GM19438 (cell line): Measurements from ENCODE around the gene TSPAN9.

Experiments
- ATAC-seq: cut with Tn5 transposase; IDR thresholded peaks from one replicate; pipeline ENCODE4 v1.9.1; 2021; ENCODE audit warnings: low read depth; ENCODE audit not compliant: unreplicated experiment

The TSPAN9 gene

DNA sequence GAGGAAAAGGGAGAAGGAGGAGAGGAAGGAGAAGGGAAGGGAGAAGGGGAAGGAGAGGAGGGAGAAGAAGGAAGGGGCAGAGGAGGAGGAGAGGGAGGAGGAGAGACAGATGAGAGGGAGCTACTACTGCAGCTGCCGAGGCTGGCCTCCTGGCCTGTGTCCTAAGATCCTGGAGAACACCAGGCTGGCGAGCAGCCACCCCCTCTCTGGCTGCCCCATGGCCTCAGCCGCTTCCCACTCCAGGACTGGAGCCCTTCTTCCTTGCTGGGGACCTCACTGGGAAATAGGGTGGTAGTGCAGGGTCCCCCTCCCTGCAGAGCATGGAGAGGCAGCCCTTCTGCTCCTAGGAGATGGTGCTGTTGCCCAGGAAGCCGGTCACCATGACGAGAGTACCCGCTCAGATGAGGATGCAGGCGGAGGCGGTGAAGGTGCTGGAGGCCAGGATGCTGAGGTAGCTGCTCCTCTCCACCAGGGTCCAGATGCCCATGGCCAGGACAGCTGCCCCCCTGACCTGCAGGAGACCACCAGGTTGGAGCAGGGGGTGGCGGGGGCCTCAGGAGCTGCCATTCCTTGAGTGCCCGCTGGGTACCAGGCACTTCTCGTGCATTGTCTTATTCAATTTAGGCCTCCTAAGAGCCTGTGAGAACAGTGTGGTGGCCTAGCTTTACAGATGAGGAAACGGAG lies 246.0 kb downstream of the TSPAN9 start:
- no peak for ATAC-seq

- ATAC-seq: no peak
Measured at GRCh38 chr12:3325736-3326135, 248.6 kb downstream of the TSPAN9 start.

GRCh38 chr12:3326156-3326849 lies 249.1 kb downstream of the TSPAN9 start:
- no peak for ATAC-seq

DNA sequence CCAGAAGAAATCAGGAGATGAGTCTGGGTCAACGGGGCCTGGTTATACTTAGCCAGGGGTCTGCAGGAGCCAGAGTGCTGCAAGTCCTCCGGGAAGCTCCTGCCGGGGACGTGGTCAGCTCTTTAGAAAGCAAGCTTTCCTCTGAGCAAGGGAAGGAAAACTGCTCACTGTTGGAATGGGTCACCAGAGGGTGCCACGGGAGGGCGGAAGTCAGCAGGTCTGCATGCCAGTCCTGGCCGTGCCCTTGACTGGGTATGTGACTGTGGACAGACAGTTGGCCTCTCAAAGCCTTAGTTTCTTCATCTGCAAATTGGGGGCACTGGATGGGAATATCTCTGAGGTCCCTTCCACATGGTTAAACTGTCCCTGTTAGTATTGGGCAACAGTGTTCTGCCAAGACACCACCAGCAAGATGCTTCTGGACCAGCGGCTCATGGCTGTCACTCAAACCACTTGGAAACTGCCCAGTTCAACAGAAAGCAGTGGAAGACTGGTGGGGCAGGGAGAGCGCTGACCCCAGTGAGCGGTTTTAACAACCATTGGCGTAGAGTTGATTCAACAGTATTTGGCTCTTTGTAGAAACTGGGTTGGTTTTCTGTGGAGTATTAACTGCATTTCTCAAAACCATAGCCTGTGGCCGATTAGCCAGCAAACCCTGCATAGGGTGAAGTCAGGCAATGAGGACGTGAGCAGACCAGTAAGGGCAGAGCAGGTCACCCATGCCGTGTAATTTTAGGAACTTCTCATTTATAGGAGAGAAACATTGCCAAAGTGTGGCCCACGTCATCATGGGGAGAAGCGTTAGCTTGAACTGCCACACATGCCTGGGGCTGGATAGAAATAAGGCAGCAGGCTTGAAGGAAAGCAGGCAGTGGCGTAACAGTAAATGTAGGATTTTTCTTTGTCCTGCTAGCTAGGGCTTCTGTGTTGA lies 249.9 kb downstream of the TSPAN9 start:
- ATAC-seq: no peak

DNA sequence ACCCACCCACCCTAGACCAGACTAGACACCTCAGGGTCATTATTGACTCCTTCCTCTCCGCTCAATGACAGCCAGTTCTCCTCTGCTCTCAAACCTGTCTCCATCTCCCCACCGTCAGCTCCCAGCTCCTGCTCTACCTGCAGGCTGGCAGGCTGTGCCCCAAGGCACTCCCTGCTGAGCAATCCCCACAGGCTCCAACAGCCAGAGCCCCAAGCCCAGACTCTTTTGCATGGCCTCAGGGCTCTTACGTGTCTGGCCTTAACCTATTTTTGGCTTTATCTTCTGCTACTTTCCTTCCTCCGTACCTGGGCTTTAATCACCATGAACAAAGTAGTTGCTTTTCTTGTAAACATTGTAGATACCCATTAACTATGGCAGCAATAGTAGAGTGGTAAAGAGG lies 250.9 kb downstream of the TSPAN9 start:
- ATAC-seq: no peak

DNA sequence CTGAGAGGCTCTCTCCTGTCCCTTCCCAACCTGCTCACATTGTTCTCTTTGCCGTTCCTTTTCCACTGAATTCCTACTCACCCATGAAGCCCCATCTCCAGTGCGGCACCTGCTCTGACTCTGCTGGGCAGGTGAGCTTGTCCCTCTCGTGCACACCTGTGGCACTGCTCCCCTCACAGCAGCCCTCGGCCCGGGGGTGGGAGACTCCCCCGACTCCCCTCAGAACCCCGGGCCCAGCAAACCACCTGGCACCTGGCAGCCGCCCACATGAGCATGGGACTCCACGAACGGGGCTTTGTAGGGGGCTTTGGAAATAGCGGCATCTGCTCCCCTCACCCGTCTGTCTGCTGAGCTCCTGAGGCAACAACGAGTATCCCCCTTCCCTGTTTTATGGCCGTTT lies 251.4 kb downstream of the TSPAN9 start:
- ATAC-seq: no peak

GRCh38 chr12:3329361-3329760 lies 252.2 kb downstream of the TSPAN9 start:
- no peak for ATAC-seq

DNA sequence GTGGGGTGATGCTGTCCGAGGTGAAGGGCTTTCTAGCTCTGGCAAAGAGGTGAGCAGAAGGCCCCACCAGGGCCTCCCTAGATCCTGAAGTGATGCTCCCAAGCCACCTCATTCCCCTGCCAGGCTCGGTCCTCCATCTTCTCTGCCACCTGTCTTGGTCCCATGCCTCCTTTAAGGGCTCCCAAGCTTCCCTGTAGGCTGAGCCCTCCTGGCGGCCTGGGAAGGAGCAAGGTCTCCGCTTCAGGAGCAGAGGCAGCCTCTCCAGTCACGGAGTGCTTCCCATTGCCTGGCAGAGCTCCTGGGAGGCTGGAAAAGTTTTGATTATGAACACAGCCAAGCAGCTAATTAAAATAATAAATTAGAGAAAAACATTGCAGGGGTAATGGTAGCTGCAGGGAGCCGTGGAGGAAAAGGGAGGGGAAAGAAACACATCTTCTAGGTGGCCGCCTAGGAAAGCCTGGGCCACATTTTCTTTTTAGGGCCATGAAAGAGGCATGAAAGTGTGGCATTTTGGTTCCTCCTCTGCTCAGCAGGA lies 253.9 kb downstream of the TSPAN9 start:
- ATAC-seq: no peak

DNA sequence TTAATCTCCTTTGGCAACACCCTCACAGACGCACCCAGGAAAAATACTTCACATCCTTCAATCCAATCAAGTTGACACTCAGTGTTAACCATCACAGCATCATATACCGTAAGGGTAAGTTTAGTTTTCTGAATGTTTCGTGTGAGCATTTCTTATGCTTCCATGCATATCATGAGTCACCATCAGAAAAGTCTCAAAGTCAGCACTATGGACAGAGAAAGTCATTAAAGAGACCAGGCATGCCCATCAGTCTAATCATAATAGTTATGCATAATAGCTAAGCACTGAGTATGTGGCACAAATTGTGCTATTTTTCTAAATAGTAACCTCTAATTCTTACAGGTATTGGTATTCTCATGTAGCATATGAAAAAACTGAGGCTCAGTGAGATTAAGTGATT lies 255.0 kb downstream of the TSPAN9 start:
- no peak for ATAC-seq

DNA sequence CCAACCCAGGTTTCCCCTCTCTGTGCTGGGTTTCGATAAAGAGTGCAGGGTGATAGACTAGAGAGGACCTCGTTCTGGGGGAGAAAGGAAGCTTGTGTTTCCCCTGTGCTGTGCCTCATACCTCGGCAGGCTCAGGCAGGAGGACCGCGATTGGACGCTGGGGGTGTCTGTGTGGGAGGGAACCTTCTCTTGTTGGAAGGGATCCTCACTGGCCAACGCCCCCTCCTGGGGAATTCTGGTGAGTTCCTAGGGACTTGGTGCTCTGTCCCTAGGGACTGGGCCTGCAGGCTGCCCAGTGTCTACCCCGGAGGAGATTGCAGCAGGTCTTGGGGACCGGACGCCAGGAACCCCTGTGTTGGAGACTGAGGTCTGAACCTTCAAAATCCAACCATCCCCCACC lies 256.4 kb downstream of the TSPAN9 start:
- ATAC-seq: no peak

DNA sequence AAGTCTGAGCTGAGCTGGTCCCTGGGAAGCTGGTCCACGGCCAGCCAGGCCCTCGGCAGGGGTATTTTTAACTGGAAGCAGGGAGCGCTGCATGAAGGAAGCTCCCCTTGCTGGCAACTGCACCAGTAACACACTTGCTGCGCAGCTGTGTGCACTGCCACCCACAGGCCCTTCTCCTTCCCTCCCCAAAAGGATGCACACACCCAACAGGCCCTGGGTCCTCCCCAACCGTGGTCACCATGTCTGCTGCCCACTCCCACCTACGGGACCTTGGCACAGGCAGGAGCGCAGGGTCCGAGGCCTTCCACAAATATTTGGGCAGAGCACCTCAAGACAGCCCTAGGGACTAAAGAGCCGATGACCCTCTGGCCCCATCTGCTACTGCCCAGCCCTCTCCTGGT lies 256.8 kb downstream of the TSPAN9 start:
- no peak for ATAC-seq

GRCh38 chr12:3335078-3335487 lies 257.9 kb downstream of the TSPAN9 start:
- no peak for ATAC-seq
